Ovary (tissue), 3 donors: ENCODE data around the gene AHCY.

ENCODE experiments used
- CTCF ChIP-seq, 3 donors: fragments of 450-650 bp in 2 of 3; fragments of 200-600 bp in 1 of 3; IDR thresholded peaks; one replicate each; pipeline versions ENCODE4 v1.5.1 to v1.8.0; 2016 to 2022; ENCODE audit warnings: antibody characterized with exemption in 3 of 3, mild to moderate bottlenecking in 1 of 3
- EP300 ChIP-seq: sonication (generic); formaldehyde crosslinking; IDR thresholded peaks from one replicate; pipeline ENCODE4 v1.6.1; 2017; ENCODE audit warnings: antibody characterized with exemption
- POLR2A ChIP-seq: fragments of 450-650 bp; IDR thresholded peaks from one replicate; pipeline ENCODE4 v1.6.1; 2017; ENCODE audit warnings: antibody characterized with exemption, mild to moderate bottlenecking, moderate library complexity
- donor health status: DM: no; HTN: no; CAD: no.

- no peak for TF ChIP-seq CTCF (IDR thresholded peaks at IDR 0.05)
- TF ChIP-seq POLR2A: no peak
- TF ChIP-seq EP300: no peak
Observed at GRCh38 chr20:34274694-34275093, 28.5 kb downstream of the AHCY start.
